Sigmoid colon (tissue), 7 donors: Measurements from ENCODE around the gene ACOX1. TPM values are rescaled to one million over a fixed set of nuclear protein-coding genes. Genes with fewer than 3 reads are reported as not detected.

Source experiments
- DNase-seq: peaks from one replicate; pipeline ENCODE4 v3.0.0-alpha.2; 2019
- H3K27ac ChIP-seq, 4 donors: fragments of 200-600 bp; sonication (generic); one replicate each; pipeline ENCODE4 v1.5.1; 2016 to 2019; ENCODE audit warnings: mild to moderate bottlenecking in 1 of 4
- H3K27me3 ChIP-seq, 3 donors: fragments of 200-600 bp; sonication (generic); one replicate each; pipeline ENCODE4 v1.5.1; 2019; ENCODE audit warnings: mild to moderate bottlenecking in 1 of 3
- H3K36me3 ChIP-seq, 4 donors: fragments of 200-600 bp; sonication (generic); one replicate each; pipeline ENCODE4 v1.5.1; 2016 to 2019
- H3K4me1 ChIP-seq, 4 donors: fragments of 200-600 bp; sonication (generic); one replicate each; pipeline ENCODE4 v1.5.1; 2017 to 2019
- H3K4me3 ChIP-seq, 4 donors: fragments of 200-600 bp; sonication (generic); one replicate each; pipeline ENCODE4 v1.5.1; 2017 to 2019; ENCODE audit warnings: mild to moderate bottlenecking in 2 of 4, moderate library complexity in 1 of 4
- H3K9me3 ChIP-seq, 4 donors: fragments of 200-600 bp in 3 of 4; sonication (generic) in 3 of 4; one replicate each; pipeline versions ENCODE4 v1.5.1 to v1.6.1; 2013 to 2019
- CTCF ChIP-seq, 4 experiments: fragments of 450-650 bp in 3 of 4; fragments of 200-600 bp in 1 of 4; IDR thresholded peaks; one replicate each; pipeline ENCODE4 v1.5.1; 2016 to 2019; ENCODE audit warnings: antibody characterized with exemption in 4 of 4, mild to moderate bottlenecking in 3 of 4, moderate library complexity in 2 of 4
- EP300 ChIP-seq, 4 donors: sonication (generic); formaldehyde crosslinking; IDR thresholded peaks; one replicate each; pipeline ENCODE4 v1.6.1; 2017; ENCODE audit warnings: antibody characterized with exemption in 4 of 4
- POLR2A ChIP-seq, 2 donors: fragments of 450-650 bp; IDR thresholded peaks; one replicate each; pipeline ENCODE4 v1.6.1; 2016; ENCODE audit warnings: antibody characterized with exemption in 2 of 2, mild to moderate bottlenecking in 2 of 2, moderate library complexity in 2 of 2
- POLR2AphosphoS5 ChIP-seq, 4 donors: sonication (generic); formaldehyde crosslinking; IDR thresholded peaks; one replicate each; pipeline ENCODE4 v1.6.1; 2017; ENCODE audit warnings: antibody characterized with exemption in 4 of 4
- WGBS, 2 donors: extraction: QIAGEN DNeasy Blood & Tissue Kit; methylation state at CpG; one replicate each; pipeline ENCODE4 v1.1.7; 2013; 5-methylcytosine and 5-hydroxymethylcytosine counted together
- intact Hi-C: fragments of 100-400 bp; cut with DNase I; formaldehyde crosslinking; loops from one replicate; pipeline ENCODE4 v1.15.1; 2023
- polyA plus RNA-seq, 3 donors: library from polyadenylated mRNA; stranded (reverse); fragments of 200-250 nt; gene quantifications; one replicate each; pipeline ENCODE4 v1.2.3, GENCODE V29; 2013
- total RNA-seq, 4 donors: library from RNA; depleted of rRNA; stranded (reverse); fragments of >200 nt; gene quantifications; one replicate each; pipeline ENCODE4 v1.1.0, GENCODE V29; 2016
- donor health status: healthy with polysubstance abuse.
- donor health status: Bipolar disorder and iron deficiency.
- donor health status: healthy.

The ACOX1 gene
- total and polyA plus RNA-seq, 7 donors = 31.3 to 93.2 (median 34.6) TPM

- H3K4me1 ChIP-seq = no peaks in the 10 kb centered on the region
- H3K4me3 ChIP-seq = no peak overlapping the region
- 78 to 89% methylated on average over 8 of the region's 8 CpGs for WGBS, 2 donors
- no peak for DNase-seq
- intact Hi-C loops = no loop called here
- no peak overlapping the region for H3K27ac ChIP-seq
- no peaks in the 10 kb centered on the region for H3K9me3 ChIP-seq
- H3K27me3 ChIP-seq = no peaks in the 10 kb centered on the region
- TF ChIP-seq POLR2AphosphoS5 (IDR thresholded peaks at IDR 0.05) (no peak), EP300 (IDR thresholded peaks at IDR 0.05) (no peak), CTCF (IDR thresholded peaks at IDR 0.05) (no peak), POLR2A (IDR thresholded peaks at IDR 0.05) (no peak)
- peaks cover 59 to 100% (median 77%) of the 10 kb centered on the region in 4 donors for H3K36me3 ChIP-seq
Observed at GRCh38 chr17:75950855-75951554, 28.0 kb downstream of the ACOX1 start.

- 92 to 93% methylated on average over 6 of the region's 6 CpGs for WGBS, 2 donors
- no peaks in the 10 kb centered on the region for H3K4me1 ChIP-seq
- intact Hi-C loops = no loop called here
- H3K36me3 ChIP-seq = peaks cover 53 to 98% (median 73%) of the 10 kb centered on the region in 4 donors
- no peaks in the 10 kb centered on the region for H3K9me3 ChIP-seq
- TF ChIP-seq CTCF (IDR thresholded peaks at IDR 0.05) (no peak), POLR2A (IDR thresholded peaks at IDR 0.05) (no peak)
- H3K4me3 ChIP-seq = no peak overlapping the region
- DNase-seq = no peak
- no peak overlapping the region for H3K27ac ChIP-seq
- H3K27me3 ChIP-seq = no peaks in the 10 kb centered on the region
Observed at GRCh38 chr17:75950421-75950820, 28.5 kb downstream of the ACOX1 start.

- intact Hi-C loops = no loop called here
- DNase-seq = no peak
- Histone ChIP-seq H3K4me1 (peaks cover 0 to 11% (median 10%) of the 10 kb centered on the region in 4 donors), H3K4me3 (no peak overlapping the region), H3K9me3 (no peaks in the 10 kb centered on the region), H3K27ac (no peak overlapping the region), H3K36me3 (peaks cover 29 to 58% (median 36%) of the 10 kb centered on the region in 4 donors), H3K27me3 (no peaks in the 10 kb centered on the region)
- no peak for TF ChIP-seq POLR2A (IDR thresholded peaks at IDR 0.05)
- no peak for TF ChIP-seq CTCF (IDR thresholded peaks at IDR 0.05)
- TF ChIP-seq POLR2AphosphoS5 (IDR thresholded peaks at IDR 0.05) = no peak
- TF ChIP-seq EP300 (IDR thresholded peaks at IDR 0.05) = no peak
- WGBS, 2 donors = 64 to 78% methylated on average over 2 of the region's 2 CpGs
Observed at GRCh38 chr17:75945211-75945610, 33.8 kb downstream of the ACOX1 start.

- DNase-seq = no peak
- Histone ChIP-seq H3K27ac (no peak overlapping the region), H3K9me3 (no peaks in the 10 kb centered on the region), H3K27me3 (no peaks in the 10 kb centered on the region), H3K4me1 (peaks cover 0 to 15% (median 14%) of the 10 kb centered on the region in 4 donors), H3K4me3 (no peak overlapping the region), H3K36me3 (peaks cover 13 to 41% (median 20%) of the 10 kb centered on the region in 4 donors)
- intact Hi-C loops = no loop called here
- no peak for TF ChIP-seq POLR2AphosphoS5 (IDR thresholded peaks at IDR 0.05)
- TF ChIP-seq CTCF (IDR thresholded peaks at IDR 0.05) = no peak
- no peak for TF ChIP-seq EP300 (IDR thresholded peaks at IDR 0.05)
- no peak for TF ChIP-seq POLR2A (IDR thresholded peaks at IDR 0.05)
- WGBS, 2 donors = 86 to 97% methylated on average over 1 of the region's 1 CpG
Observed at GRCh38 chr17:75943491-75943890, 35.5 kb downstream of the ACOX1 start.

- intact Hi-C loops = no loop called here
- H3K4me3 ChIP-seq = no peak overlapping the region
- peaks cover 3 to 31% (median 12%) of the 10 kb centered on the region in 4 donors for H3K36me3 ChIP-seq
- 82 to 92% methylated on average over 4 of the region's 4 CpGs for WGBS, 2 donors
- H3K27me3 ChIP-seq = no peaks in the 10 kb centered on the region
- H3K27ac ChIP-seq = no peak overlapping the region
- no peaks in the 10 kb centered on the region for H3K9me3 ChIP-seq
- DNase-seq = no peak
- peaks cover 0 to 15% (median 14%) of the 10 kb centered on the region in 4 donors for H3K4me1 ChIP-seq
- TF ChIP-seq EP300 (IDR thresholded peaks at IDR 0.05) (no peak), POLR2A (IDR thresholded peaks at IDR 0.05) (no peak), POLR2AphosphoS5 (IDR thresholded peaks at IDR 0.05) (no peak), CTCF (IDR thresholded peaks at IDR 0.05) (no peak)
Observed at GRCh38 chr17:75942473-75942872, 36.5 kb downstream of the ACOX1 start.
